WERI-Rb-1 (cell line): ENCODE measurements around the gene CITED2.

Experiments used
- DNase-seq: peaks from one replicate; pipeline ENCODE4 v3.0.0-alpha.2; 2020
- H3K27ac ChIP-seq: fragments of 250-450 bp; sonication (Bioruptor Pico); 2 replicates; pipeline ENCODE4 v1.5.1; 2020; ENCODE audit warnings: mild to moderate bottlenecking, moderate library complexity
- H3K27me3 ChIP-seq: fragments of 250-450 bp; sonication (Bioruptor Pico); 2 replicates; pipeline ENCODE4 v1.5.1; 2021; ENCODE audit warnings: mild to moderate bottlenecking, low read depth, moderate library complexity; ENCODE audit not compliant: insufficient read depth, severe bottlenecking
- H3K36me3 ChIP-seq: fragments of 250-450 bp; sonication (Bioruptor Pico); 2 replicates; pipeline ENCODE4 v1.5.1; 2020; ENCODE audit warnings: mild to moderate bottlenecking, moderate library complexity
- H3K4me3 ChIP-seq: 2 replicates; pipeline ENCODE4 v1.5.1; 2011; ENCODE audit warnings: low read depth, mild to moderate bottlenecking, control low read depth, low read length
- H3K9me3 ChIP-seq: fragments of 250-450 bp; sonication (Bioruptor Pico); 2 replicates; pipeline ENCODE4 v1.5.1; 2021; ENCODE audit warnings: mild to moderate bottlenecking, moderate library complexity; ENCODE audit not compliant: severe bottlenecking
- CTCF ChIP-seq: IDR thresholded peaks from 2 replicates; pipeline ENCODE4 v1.5.1; 2011; ENCODE audit warnings: low read depth, mild to moderate bottlenecking, control low read depth, inconsistent platforms, low read length

Gene CITED2, protein sequence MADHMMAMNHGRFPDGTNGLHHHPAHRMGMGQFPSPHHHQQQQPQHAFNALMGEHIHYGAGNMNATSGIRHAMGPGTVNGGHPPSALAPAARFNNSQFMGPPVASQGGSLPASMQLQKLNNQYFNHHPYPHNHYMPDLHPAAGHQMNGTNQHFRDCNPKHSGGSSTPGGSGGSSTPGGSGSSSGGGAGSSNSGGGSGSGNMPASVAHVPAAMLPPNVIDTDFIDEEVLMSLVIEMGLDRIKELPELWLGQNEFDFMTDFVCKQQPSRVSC

DNA sequence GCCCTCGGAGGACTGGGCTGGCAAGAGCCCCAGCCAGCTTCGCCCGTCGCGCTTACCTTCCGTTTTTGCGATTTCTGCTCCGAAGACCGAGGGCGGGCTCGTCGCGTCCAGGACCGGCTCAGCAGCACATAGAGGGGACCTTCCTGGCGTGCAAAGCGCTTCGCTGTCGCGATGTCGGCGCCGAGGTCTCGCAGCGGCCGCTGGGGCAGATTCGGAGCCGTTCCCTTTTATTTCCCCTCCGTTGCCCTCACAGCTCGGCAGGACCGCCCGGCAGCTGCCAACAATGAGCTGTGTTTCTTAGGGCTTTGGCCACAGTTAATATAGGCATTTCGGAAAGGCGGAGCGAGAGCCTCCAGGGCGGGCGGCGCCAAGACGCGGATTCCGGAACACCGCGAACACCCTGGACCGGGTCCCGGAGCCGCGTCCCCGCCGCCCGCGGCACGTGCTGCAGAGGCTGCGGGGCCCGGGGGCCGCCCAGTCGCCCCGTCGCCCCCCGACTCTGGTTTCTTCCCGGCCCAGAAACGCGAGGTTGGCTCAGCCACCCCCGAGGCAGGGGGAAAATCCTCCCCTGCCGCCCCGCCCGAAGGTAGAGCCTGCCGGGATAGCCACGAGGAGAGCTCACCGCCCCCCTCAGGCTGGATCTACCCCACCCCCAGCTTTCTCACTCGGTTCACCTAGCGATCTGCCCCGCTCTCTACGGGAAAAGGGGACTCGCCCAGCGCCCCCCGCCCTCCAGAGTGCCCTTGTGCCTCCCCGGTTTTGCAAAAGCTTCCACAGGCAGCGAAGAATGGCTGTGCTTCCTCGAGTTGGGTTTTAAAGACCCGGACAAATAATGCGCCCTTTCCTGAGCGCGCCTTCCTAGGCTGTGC lies at the start of gene CITED2:
CITED2 (minus strand) TSS at position 292 of the 869 bp plus-strand sequence. CDS start 704 bp downstream, outside the sequence.
- peak; percentile 91 for DNase-seq
- Histone ChIP-seq H3K27me3 (no peaks in the 10 kb centered on the region), H3K9me3 (no peaks in the 10 kb centered on the region), H3K4me3 (peak within 1 kb of the TSS; percentile 92), H3K36me3 (no peaks in the 10 kb centered on the region), H3K27ac (peak within 1 kb of the TSS; percentile 97)
- no peak for TF ChIP-seq CTCF

- H3K27ac ChIP-seq = no peak overlapping the region
- H3K36me3 ChIP-seq = no peaks in the 10 kb centered on the region
- TF ChIP-seq CTCF = no peak
- H3K27me3 ChIP-seq = no peaks in the 10 kb centered on the region
- no peaks in the 10 kb centered on the region for H3K9me3 ChIP-seq
- H3K4me3 ChIP-seq = no peak overlapping the region
- DNase-seq = no peak
Measured at GRCh38 chr6:139423037-139423703, 48.7 kb upstream of the CITED2 start.

GRCh38 chr6:139422105-139423036 lies 47.9 kb upstream of the CITED2 start:
- DNase-seq = no peak
- H3K27ac ChIP-seq = no peak overlapping the region

DNA sequence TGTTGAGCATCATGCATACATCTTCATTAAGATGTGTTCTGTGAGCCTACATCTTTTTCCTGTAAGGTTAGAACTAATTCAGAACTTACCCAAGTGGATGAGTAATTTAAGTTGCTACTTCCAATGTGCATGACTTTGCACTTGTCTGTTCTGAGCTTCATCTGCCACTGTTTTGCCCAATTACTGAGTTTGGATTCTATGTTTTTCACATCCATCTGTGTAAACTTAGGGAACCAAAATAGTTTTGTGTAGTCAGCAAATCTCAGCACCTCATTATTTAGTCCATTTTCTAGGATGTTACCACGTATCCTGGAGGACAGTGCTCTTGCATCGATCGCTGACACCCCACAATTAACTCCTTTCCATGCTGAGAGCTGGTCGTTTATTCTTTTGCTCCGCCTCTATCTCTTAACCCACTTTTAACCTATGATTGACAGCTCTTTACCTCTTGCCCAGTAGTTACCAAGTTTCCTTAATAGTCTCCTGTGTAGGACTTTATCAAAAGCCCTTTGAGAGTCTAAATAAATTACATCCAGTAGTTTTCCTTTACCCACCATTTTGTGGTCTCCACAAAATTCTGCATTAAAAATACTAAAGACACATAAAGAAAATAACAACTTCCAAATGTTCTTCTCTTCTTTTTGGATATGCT lies 44.2 kb upstream of the CITED2 start:
- no peak for TF ChIP-seq CTCF
- DNase-seq = no peak

More at GRCh38 chr6:139422105-139423036, 47.9 kb upstream of the CITED2 start:
- no peaks in the 10 kb centered on the region for H3K36me3 ChIP-seq
- H3K9me3 ChIP-seq = no peaks in the 10 kb centered on the region
- H3K4me3 ChIP-seq = no peak overlapping the region
- TF ChIP-seq CTCF = no peak
- H3K27me3 ChIP-seq = no peaks in the 10 kb centered on the region

DNA sequence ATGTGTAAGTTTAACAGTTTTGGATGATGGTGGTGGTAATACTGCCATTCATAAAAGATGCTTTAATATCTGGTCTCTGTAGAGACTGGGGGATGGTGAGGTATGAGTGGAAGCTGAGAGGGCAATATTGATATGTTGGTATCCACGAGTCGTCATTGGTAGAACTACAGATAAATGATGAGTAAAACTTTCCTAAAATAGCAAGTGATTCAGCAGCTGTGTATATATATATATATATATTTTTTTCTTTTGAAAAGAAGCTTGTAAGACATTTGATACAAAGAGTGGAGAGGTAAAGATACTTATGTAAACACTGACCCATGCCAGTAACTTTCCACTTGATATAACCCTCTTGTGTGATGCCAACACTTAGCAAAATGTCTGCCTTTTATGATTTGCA lies 41.7 kb upstream of the CITED2 start:
- Histone ChIP-seq H3K36me3 (no peaks in the 10 kb centered on the region), H3K4me3 (no peak overlapping the region), H3K9me3 (no peaks in the 10 kb centered on the region), H3K27ac (no peak overlapping the region), H3K27me3 (no peaks in the 10 kb centered on the region)
- no peak for DNase-seq
- no peak for TF ChIP-seq CTCF

More for the DNA sequence above, 44.2 kb upstream of the CITED2 start:
- H3K27ac ChIP-seq = no peak overlapping the region
- no peaks in the 10 kb centered on the region for H3K27me3 ChIP-seq
- H3K36me3 ChIP-seq = no peaks in the 10 kb centered on the region
- H3K4me3 ChIP-seq = no peak overlapping the region
- H3K9me3 ChIP-seq = no peaks in the 10 kb centered on the region
